ENCODE measurements around the gene HASPIN. TPM values are rescaled to one million over a fixed set of nuclear protein-coding genes. Genes with fewer than 3 reads are reported as not detected.

HASPIN gene
- total RNA-seq, 1 donor from 2014 or later, result 8.5 TPM

GRCh38 chr17:3745071-3745470 is 21.4 kb downstream of the HASPIN start:
- Mint-ChIP-seq H3K9me3 (ENCODE audit: low read depth) (no peaks in the 10 kb centered on the region), H3K27ac (no peak overlapping the region), H3K4me1 (ENCODE audit: low read depth) (peaks cover 2% of the 10 kb centered on the region), H3K4me3 (ENCODE audit: low read depth) (no peak overlapping the region), H3K36me3 (ENCODE audit: insufficient read depth) (no peaks in the 10 kb centered on the region), H3K27me3 (peaks cover 5% of the 10 kb centered on the region)
- TF ChIP-seq CTCF (IDR thresholded peaks at IDR 0.05; ENCODE audit: unreplicated experiment), result no peak
- no peak for DNase-seq (ENCODE audit: low spot score, unreplicated experiment)

- Mint-ChIP-seq H3K4me1 (ENCODE audit: low read depth) (peaks cover 2% of the 10 kb centered on the region), H3K36me3 (ENCODE audit: insufficient read depth) (no peaks in the 10 kb centered on the region), H3K27ac (no peak overlapping the region), H3K9me3 (ENCODE audit: low read depth) (no peaks in the 10 kb centered on the region), H3K27me3 (peaks cover 5% of the 10 kb centered on the region), H3K4me3 (ENCODE audit: low read depth) (no peak overlapping the region)
- TF ChIP-seq CTCF (IDR thresholded peaks at IDR 0.05; ENCODE audit: unreplicated experiment), result no peak
- DNase-seq (ENCODE audit: low spot score, unreplicated experiment), result no peak
Observed at GRCh38 chr17:3747805-3748204, 24.1 kb downstream of the HASPIN start.

GRCh38 chr17:3748576-3748975 is 24.9 kb downstream of the HASPIN start:
- no peak overlapping the region for H3K4me3 Mint-ChIP-seq (ENCODE audit: low read depth)
- peaks cover 2% of the 10 kb centered on the region for H3K4me1 Mint-ChIP-seq (ENCODE audit: low read depth)
- no peak overlapping the region for H3K27ac Mint-ChIP-seq
- no peak for DNase-seq (ENCODE audit: low spot score, unreplicated experiment)
- no peaks in the 10 kb centered on the region for H3K9me3 Mint-ChIP-seq (ENCODE audit: low read depth)
- no peaks in the 10 kb centered on the region for H3K36me3 Mint-ChIP-seq (ENCODE audit: insufficient read depth)
- peaks cover 5% of the 10 kb centered on the region for H3K27me3 Mint-ChIP-seq
- no peak for TF ChIP-seq CTCF (IDR thresholded peaks at IDR 0.05; ENCODE audit: unreplicated experiment)

- Mint-ChIP-seq H3K4me1 (ENCODE audit: low read depth) (peaks cover 5% of the 10 kb centered on the region), H3K4me3 (ENCODE audit: low read depth) (no peak overlapping the region), H3K27ac (no peak overlapping the region), H3K9me3 (ENCODE audit: low read depth) (no peaks in the 10 kb centered on the region), H3K27me3 (peaks cover 5% of the 10 kb centered on the region), H3K36me3 (ENCODE audit: insufficient read depth) (no peaks in the 10 kb centered on the region)
- no peak for DNase-seq (ENCODE audit: low spot score, unreplicated experiment)
- TF ChIP-seq CTCF (IDR thresholded peaks at IDR 0.05; ENCODE audit: unreplicated experiment), result no peak
Observed at GRCh38 chr17:3750296-3750695, 26.6 kb downstream of the HASPIN start.

GRCh38 chr17:3750926-3751325 is 27.2 kb downstream of the HASPIN start:
- DNase-seq (ENCODE audit: low spot score, unreplicated experiment), result no peak
- H3K36me3 Mint-ChIP-seq (ENCODE audit: insufficient read depth), result peaks cover 2% of the 10 kb centered on the region
- peaks cover 3% of the 10 kb centered on the region for H3K27me3 Mint-ChIP-seq
- H3K9me3 Mint-ChIP-seq (ENCODE audit: low read depth), result no peaks in the 10 kb centered on the region
- H3K4me1 Mint-ChIP-seq (ENCODE audit: low read depth), result peaks cover 8% of the 10 kb centered on the region
- no peak overlapping the region for H3K4me3 Mint-ChIP-seq (ENCODE audit: low read depth)
- TF ChIP-seq CTCF (IDR thresholded peaks at IDR 0.05; ENCODE audit: unreplicated experiment), result no peak
- H3K27ac Mint-ChIP-seq, result no peak overlapping the region
